ENCODE data around the gene ETV5. TPM values are rescaled to one million over a fixed set of nuclear protein-coding genes. Genes with fewer than 3 reads are reported as not detected.

Gene ETV5
- total and polyA plus RNA-seq, 10 of the 15 experiments (the other 5 are each of a cell fraction or from before 2014, with no cell fraction given), result 5.0 to 18.4 (median 7.4) TPM

- peaks cover 0 to 2% of the 10 kb centered on the region in 2 experiments; a peak in 2 of 4 replicates for H3K27me3 ChIP-seq (replicated peaks in 1 of 2; ENCODE audit: control insufficient read depth in 2 of 2, insufficient read depth in 2 of 2, low read length in 1 of 2)
- ATAC-seq (no peak), DNase-seq (ENCODE audit: low read depth, low spot score) (no peak), FAIRE-seq (no peak)
- TF ChIP-seq E4F1 (IDR thresholded peaks at IDR 0.05; ENCODE audit: borderline replicate concordance, partially characterized antibody) (no peak), ZBTB40 (IDR thresholded peaks at IDR 0.05; ENCODE audit: borderline replicate concordance) (no peak), TCF7 (IDR thresholded peaks at IDR 0.05; ENCODE audit: borderline replicate concordance) (no peak), HDAC6 (IDR thresholded peaks at IDR 0.05; ENCODE audit: unreplicated experiment) (no peak)
- WGBS (ENCODE audit: insufficient coverage, insufficient replicate concordance, low lambda C conversion rate, missing lambda C conversion rate), result 76% methylated on average over 15 of the region's 15 CpGs
- ChIA-PET SMC1A (ENCODE audit: uncharacterized antibody, unreplicated experiment) (no interaction called here), CTCF (interaction anchor here (0.7 kb wide), 1 partner anchor 124 kb away, joined by 3 read pairs; no protein-coding TSS in a partner anchor), POLR2A (interaction anchor here (0.6 to 0.7 kb wide), 3 partner anchors 83 to 601 kb away, joined by 3 to 5 read pairs (median 4); no protein-coding TSS in a partner anchor), RAD21 (ENCODE audit: unreplicated experiment) (no interaction called here)
- no peaks in the 10 kb centered on the region for H4K20me1 ChIP-seq (ENCODE audit: control insufficient read depth, insufficient read depth)
- in situ Hi-C loops (cut with MboI) (no loop called here), intact Hi-C loops (cut with micrococcal nuclease; ENCODE audit: unreplicated experiment) (no loop called here)
- H3K79me2 ChIP-seq (ENCODE audit: control insufficient read depth, insufficient read depth, low read length), result no peaks in the 10 kb centered on the region
- no peaks in the 10 kb centered on the region for H3K9me3 ChIP-seq (replicated peaks; ENCODE audit: control insufficient read depth, insufficient read depth, low read length)
- H3K27ac ChIP-seq (ENCODE audit: control insufficient read depth, insufficient read depth), result no peak overlapping the region
- H3K36me3 ChIP-seq (ENCODE audit: control insufficient read depth in 2 of 2, insufficient read depth in 2 of 2, low read length in 1 of 2), result no peaks in the 10 kb centered on the region
- H3K4me1 ChIP-seq (ENCODE audit: control insufficient read depth, insufficient read depth, low read length), result no peaks in the 10 kb centered on the region
- no peak overlapping the region for H2AFZ ChIP-seq (ENCODE audit: control insufficient read depth, low read depth, low read length)
- H3K9ac ChIP-seq (ENCODE audit: control insufficient read depth, insufficient read depth, low read length), result no peak overlapping the region
- no peak overlapping the region for H3K4me3 ChIP-seq
- no TSS peak for BruUV-seq (replicated peaks)
- H3K4me2 ChIP-seq (ENCODE audit: control insufficient read depth, insufficient read depth), result no peak overlapping the region
Observed at GRCh38 chr3:186137051-186137685, 28.3 kb upstream of the ETV5 start.

All from GM12878 (cell line).